MM.1S (cell line): Measurements from ENCODE around the gene C2orf80.

Source experiments
- DNase-seq: peaks from one replicate; pipeline ENCODE4 v3.0.0-alpha.2; 2015
- H2AFZ ChIP-seq: fragments of 300-600 bp; sonication (generic); 2 replicates; pipeline ENCODE4 v1.6.0; 2016; ENCODE audit warnings: antibody characterized with exemption, low read length
- H3F3A ChIP-seq: fragments of 300-600 bp; sonication (generic); 2 replicates; pipeline ENCODE4 v1.6.1; 2016; ENCODE audit warnings: mild to moderate bottlenecking, antibody characterized with exemption, low read length, moderate library complexity, mixed read lengths; ENCODE audit not compliant: insufficient read depth
- H3K27ac ChIP-seq: fragments of 300-600 bp; sonication (generic); 2 replicates; pipeline ENCODE4 v1.5.1; 2016; ENCODE audit warnings: mild to moderate bottlenecking, low read length
- H3K27me3 ChIP-seq: fragments of 300-600 bp; sonication (generic); replicated peaks from 2 replicates; pipeline ENCODE4 v1.6.0; 2016; ENCODE audit warnings: low read length; ENCODE audit not compliant: insufficient read depth
- H3K36me3 ChIP-seq: fragments of 300-600 bp; sonication (generic); replicated peaks from 2 replicates; pipeline ENCODE4 v1.6.1; 2016; ENCODE audit warnings: mild to moderate bottlenecking, low read length, mixed read lengths; ENCODE audit not compliant: insufficient read depth
- H3K4me1 ChIP-seq: fragments of 300-600 bp; sonication (generic); 2 replicates; pipeline ENCODE4 v1.6.1; 2016; ENCODE audit warnings: low read length, mixed read lengths
- H3K4me2 ChIP-seq: fragments of 300-600 bp; sonication (generic); 2 replicates; pipeline ENCODE4 v1.6.0; 2016; ENCODE audit warnings: low read depth, low read length
- H3K4me3 ChIP-seq: fragments of 300-600 bp; sonication (generic); 2 replicates; pipeline ENCODE4 v1.5.1; 2016; ENCODE audit warnings: low read length, mixed read lengths
- H3K79me2 ChIP-seq: fragments of 300-600 bp; sonication (generic); 2 replicates; pipeline ENCODE4 v1.6.1; 2016; ENCODE audit warnings: mixed run types, low read length, mixed read lengths
- H3K9ac ChIP-seq: fragments of 300-600 bp; sonication (generic); 2 replicates; pipeline ENCODE4 v1.6.1; 2016; ENCODE audit warnings: low read length, mixed read lengths
- H3K9me2 ChIP-seq: fragments of 300-600 bp; sonication (generic); replicated peaks from 2 replicates; pipeline ENCODE4 v1.6.1; 2016; ENCODE audit warnings: mild to moderate bottlenecking, low read length, mixed read lengths; ENCODE audit not compliant: insufficient read depth
- H3K9me3 ChIP-seq: fragments of 300-600 bp; sonication (generic); replicated peaks from 2 replicates; pipeline ENCODE4 v1.6.1; 2016; ENCODE audit warnings: mild to moderate bottlenecking, low read length, mixed read lengths; ENCODE audit not compliant: insufficient read depth
- H4K20me1 ChIP-seq: fragments of 300-600 bp; sonication (generic); 2 replicates; pipeline ENCODE4 v1.6.1; 2016; ENCODE audit warnings: mild to moderate bottlenecking, low read length, moderate library complexity, mixed read lengths; ENCODE audit not compliant: insufficient read depth
- CTCF ChIP-seq: fragments of 300-600 bp; sonication (generic); IDR thresholded peaks from 2 replicates; pipeline ENCODE4 v1.5.1; 2016; ENCODE audit warnings: antibody characterized with exemption, low read length, mixed read lengths
- EZH2 ChIP-seq: fragments of 300-600 bp; sonication (generic); optimal IDR thresholded peaks from 2 replicates; pipeline ENCODE3; 2017; ENCODE audit warnings: low read depth, mild to moderate bottlenecking, antibody characterized with exemption, low read length, mixed read lengths
- EZH2phosphoT487 ChIP-seq: fragments of 300-600 bp; sonication (generic); IDR thresholded peaks from 2 replicates; pipeline ENCODE4 v1.6.1; 2018; ENCODE audit warnings: antibody characterized with exemption, low read length

C2orf80 gene

DNA sequence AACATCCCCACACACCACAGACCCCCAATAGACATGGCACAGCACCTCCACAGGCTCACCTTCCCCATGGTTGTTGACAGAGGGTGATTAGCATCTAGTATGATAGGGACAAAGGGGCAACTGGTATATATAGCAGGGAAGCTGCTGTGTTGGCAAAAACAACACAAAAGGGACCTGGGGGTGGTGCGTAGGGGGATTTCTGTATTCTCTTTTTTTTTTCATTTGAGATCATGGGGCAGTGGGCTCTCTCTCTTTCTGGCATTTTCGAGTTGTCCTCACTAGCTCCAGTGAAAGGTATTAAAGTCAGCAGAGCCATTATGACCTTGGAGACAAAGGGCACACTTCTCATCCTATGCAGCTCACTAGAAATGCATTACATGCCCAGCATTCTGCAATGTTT, 26.3 kb downstream of the C2orf80 start, which contains the start of gene CRYGA:
Gene CRYGA, minus strand, starts transcription at position 101 of the 400 bp plus-strand sequence. Its CDS starts 33 bp downstream, at position 68.
- no peak within 1 kb of the TSS for H3K27ac ChIP-seq
- TF ChIP-seq EZH2phosphoT487 (no peak), EZH2 (no peak), CTCF (no peak)
- H3K9ac ChIP-seq = no peak within 1 kb of the TSS
- no peaks in the 10 kb centered on the region for H3K36me3 ChIP-seq
- H3K4me2 ChIP-seq = no peak within 1 kb of the TSS
- no peaks in the 10 kb centered on the region for H3K27me3 ChIP-seq
- no peak within 1 kb of the TSS for H2AFZ ChIP-seq
- H4K20me1 ChIP-seq = no peaks in the 10 kb centered on the region
- no peak within 1 kb of the TSS for H3K4me3 ChIP-seq
- DNase-seq = no peak
- no peaks in the 10 kb centered on the region for H3K9me3 ChIP-seq
- no peaks in the 10 kb centered on the region for H3F3A ChIP-seq
- no peaks in the 10 kb centered on the region for H3K79me2 ChIP-seq
- H3K4me1 ChIP-seq = no peaks in the 10 kb centered on the region
- no peaks in the 10 kb centered on the region for H3K9me2 ChIP-seq

DNA sequence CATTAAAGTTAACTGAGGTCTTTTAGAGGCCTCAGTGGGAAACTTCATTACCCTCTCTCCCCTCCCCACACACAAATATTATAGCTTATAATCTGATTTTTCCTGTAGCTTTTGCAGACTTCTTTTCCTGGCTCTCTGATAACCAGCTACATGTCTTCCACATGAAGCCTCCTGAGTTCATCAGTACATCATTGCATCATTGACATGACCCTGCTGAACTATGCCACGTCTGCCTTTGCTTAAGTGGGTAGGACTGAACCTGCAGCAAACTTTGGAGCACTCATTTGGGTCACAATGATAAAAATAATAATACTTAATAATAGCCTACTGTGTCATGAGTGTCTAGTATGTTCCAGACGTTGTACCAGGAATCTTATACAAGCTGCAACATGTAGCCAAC, 33.4 kb downstream of the C2orf80 start:
- Histone ChIP-seq H3K4me1 (no peaks in the 10 kb centered on the region), H3K79me2 (no peaks in the 10 kb centered on the region), H2AFZ (no peak overlapping the region), H3K9me2 (no peaks in the 10 kb centered on the region), H3K9ac (no peak overlapping the region), H3K4me3 (no peak overlapping the region), H3K9me3 (no peaks in the 10 kb centered on the region), H3K27me3 (no peaks in the 10 kb centered on the region), H3K36me3 (no peaks in the 10 kb centered on the region), H3F3A (no peaks in the 10 kb centered on the region), H3K27ac (no peak overlapping the region), H4K20me1 (no peaks in the 10 kb centered on the region), H3K4me2 (no peak overlapping the region)
- TF ChIP-seq CTCF (no peak), EZH2 (no peak), EZH2phosphoT487 (no peak)
- DNase-seq = no peak

GRCh38 chr2:208153156-208153555, 36.7 kb downstream of the C2orf80 start:
- no peak overlapping the region for H3K4me3 ChIP-seq
- H3K27ac ChIP-seq = no peak overlapping the region
- no peaks in the 10 kb centered on the region for H3K79me2 ChIP-seq
- no peaks in the 10 kb centered on the region for H4K20me1 ChIP-seq
- H3K9me2 ChIP-seq = no peaks in the 10 kb centered on the region
- H3K9me3 ChIP-seq = no peaks in the 10 kb centered on the region
- DNase-seq = no peak
- no peak overlapping the region for H3K4me2 ChIP-seq
- no peaks in the 10 kb centered on the region for H3F3A ChIP-seq
- no peak overlapping the region for H3K9ac ChIP-seq
- no peaks in the 10 kb centered on the region for H3K36me3 ChIP-seq
- H2AFZ ChIP-seq = no peak overlapping the region
- no peak for TF ChIP-seq EZH2
- TF ChIP-seq CTCF = no peak
- no peak for TF ChIP-seq EZH2phosphoT487
- H3K27me3 ChIP-seq = no peaks in the 10 kb centered on the region
- H3K4me1 ChIP-seq = no peaks in the 10 kb centered on the region
